Activated naive CD8-positive, alpha-beta T cell treated with anti-CD3 and anti-CD28 coated beads, Interleukin-2, amount 50 U/mL, for 24 hours (primary cell): ENCODE measurements around the gene CTSZ.
"Not testable (repeated sequence)": the region's sequence is repeated elsewhere in the genome, so short reads cannot be mapped to it uniquely, and the experiment has no call there.

ENCODE experiments used
- ATAC-seq: fragments of 150-1000 bp; cut with Tn5 transposase; one replicate; pipeline ENCODE4 v1.10.0; 2021
- DNase-seq: peaks from one replicate; pipeline ENCODE4 v3.0.0; 2021
- H3K27ac Mint-ChIP-seq: one replicate; pipeline ENCODE4 v1.8.0; 2021; ENCODE audit warnings: mild to moderate bottlenecking, mixed read lengths
- H3K27me3 Mint-ChIP-seq: one replicate; pipeline ENCODE4 v1.8.0; 2021; ENCODE audit warnings: mixed read lengths
- H3K36me3 Mint-ChIP-seq: one replicate; pipeline ENCODE4 v1.8.0; 2021; ENCODE audit warnings: low read depth, mixed read lengths
- H3K4me1 Mint-ChIP-seq: one replicate; pipeline ENCODE4 v1.8.0; 2021; ENCODE audit warnings: mixed read lengths
- H3K4me3 Mint-ChIP-seq: one replicate; pipeline ENCODE4 v1.8.0; 2021; ENCODE audit warnings: mild to moderate bottlenecking, moderate library complexity, mixed read lengths
- H3K9me3 Mint-ChIP-seq: one replicate; pipeline ENCODE4 v1.8.0; 2021; ENCODE audit warnings: mixed read lengths

CTSZ gene

DNA sequence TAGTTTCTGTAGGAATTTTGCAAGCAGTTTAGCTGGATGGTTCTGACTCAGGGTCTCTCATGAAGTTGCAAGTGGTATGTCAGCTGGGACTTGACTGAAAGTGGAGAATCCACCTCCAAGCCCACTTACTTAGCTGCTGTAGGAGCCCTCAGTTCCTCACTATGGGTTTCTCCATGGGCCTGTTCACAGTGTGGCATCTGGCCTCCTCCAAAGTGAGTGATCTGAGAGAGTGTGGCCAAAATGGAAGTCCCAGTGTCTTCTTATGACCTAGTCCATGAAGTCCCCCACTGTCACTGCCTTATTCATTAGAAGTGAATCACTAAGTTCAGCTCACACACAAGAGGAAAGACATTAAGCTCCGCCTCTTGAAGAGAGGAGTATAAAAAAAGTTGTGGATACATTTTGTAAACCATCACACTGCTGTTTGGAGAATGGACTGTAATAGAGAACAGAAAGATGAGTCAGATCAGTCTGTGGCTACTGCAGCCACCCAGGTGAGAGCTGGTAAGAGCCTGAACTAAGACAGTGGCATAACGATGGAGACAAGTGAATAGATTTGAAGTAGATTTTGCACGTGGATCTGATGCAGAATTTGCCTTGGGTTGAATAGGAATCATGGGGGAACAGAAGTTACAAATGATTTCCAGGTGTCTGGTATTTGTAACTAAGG is 30.9 kb downstream of the CTSZ start:
- Mint-ChIP-seq H3K27me3 (no peaks in the 10 kb centered on the region), H3K4me1 (peaks cover 2% of the 10 kb centered on the region)
- no peak for DNase-seq

DNA sequence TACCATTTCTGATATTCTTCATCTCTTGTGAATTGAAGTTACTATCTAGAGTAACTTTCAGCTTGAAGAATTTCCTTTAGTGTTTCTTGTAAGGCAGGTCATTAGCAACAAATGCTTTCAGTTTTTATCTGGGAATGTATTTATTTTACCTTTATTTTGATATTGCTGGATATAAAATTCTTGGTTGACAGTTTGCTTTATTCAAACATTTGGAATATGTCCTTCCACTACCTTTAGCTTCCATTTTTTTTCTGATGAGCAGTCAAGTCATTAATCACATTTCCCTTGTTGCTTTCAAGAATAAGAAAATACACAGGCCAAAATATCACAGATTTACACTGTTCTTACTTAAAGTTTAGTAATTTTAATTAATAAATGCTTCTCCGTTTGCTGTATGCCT is 31.7 kb downstream of the CTSZ start:
- H3K27ac Mint-ChIP-seq = no peak overlapping the region

More for the DNA sequence above, 30.9 kb downstream of the CTSZ start:
- Mint-ChIP-seq H3K9me3 (peaks cover 15% of the 10 kb centered on the region), H3K27ac (no peak overlapping the region), H3K4me3 (no peak overlapping the region), H3K36me3 (peaks cover 2% of the 10 kb centered on the region)
- no peak for ATAC-seq

DNA sequence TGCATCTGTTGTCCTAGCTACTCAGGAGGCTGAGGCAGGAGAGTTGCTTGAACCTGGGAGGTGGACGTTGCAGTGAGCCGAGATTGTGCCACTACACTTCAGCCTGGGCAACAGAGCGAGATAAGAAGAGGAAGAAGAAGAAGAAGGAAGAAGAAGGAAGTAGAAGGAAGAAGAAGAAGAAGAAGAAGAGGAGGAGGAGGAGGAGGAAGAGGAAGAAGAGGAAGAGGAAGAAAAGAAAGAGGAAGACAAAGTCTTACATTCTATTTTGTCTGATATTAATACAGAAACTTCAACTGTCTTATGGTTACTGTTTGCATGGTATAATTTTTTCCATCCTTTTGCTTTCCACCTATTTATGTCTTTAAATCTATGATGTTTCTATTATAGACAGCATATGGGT is 33.2 kb downstream of the CTSZ start:
- no peak overlapping the region for H3K4me3 Mint-ChIP-seq
- peaks cover 2% of the 10 kb centered on the region for H3K36me3 Mint-ChIP-seq
- H3K27me3 Mint-ChIP-seq = peaks cover 6% of the 10 kb centered on the region
- H3K4me1 Mint-ChIP-seq = peaks cover 2% of the 10 kb centered on the region
- ATAC-seq = no peak
- no peak overlapping the region for H3K27ac Mint-ChIP-seq
- peaks cover 15% of the 10 kb centered on the region for H3K9me3 Mint-ChIP-seq
- no peak for DNase-seq

More for the DNA sequence above, 31.7 kb downstream of the CTSZ start:
- Mint-ChIP-seq H3K4me3 (no peak overlapping the region), H3K4me1 (peaks cover 2% of the 10 kb centered on the region), H3K9me3 (peaks cover 15% of the 10 kb centered on the region), H3K36me3 (peaks cover 2% of the 10 kb centered on the region), H3K27me3 (no peaks in the 10 kb centered on the region)
- DNase-seq (no peak), ATAC-seq (no peak)

DNA sequence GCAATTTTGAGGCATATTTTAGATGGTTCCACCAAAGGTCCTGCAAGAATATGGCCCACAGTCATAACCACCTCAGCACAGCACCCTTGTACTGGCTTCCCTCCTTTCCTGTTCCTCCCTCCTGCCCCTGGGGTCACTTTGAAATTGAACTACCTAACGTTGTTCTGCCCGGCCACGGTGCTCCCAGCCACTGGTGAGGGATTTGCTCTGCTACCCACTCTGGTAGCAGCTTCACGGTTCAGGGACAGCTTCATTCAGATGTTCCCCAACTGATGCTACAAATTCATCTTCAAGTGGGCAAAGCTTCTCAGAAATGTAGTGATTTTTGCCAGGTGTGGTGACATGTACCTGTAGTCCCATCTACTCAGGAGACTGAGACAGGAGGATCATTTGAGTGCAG is 33.9 kb downstream of the CTSZ start:
- no peak overlapping the region for H3K4me3 Mint-ChIP-seq
- peaks cover 2% of the 10 kb centered on the region for H3K4me1 Mint-ChIP-seq
- no peak overlapping the region for H3K27ac Mint-ChIP-seq
- peaks cover 2% of the 10 kb centered on the region for H3K36me3 Mint-ChIP-seq
- ATAC-seq = no peak
- no peak for DNase-seq
- peaks cover 8% of the 10 kb centered on the region for H3K27me3 Mint-ChIP-seq
- H3K9me3 Mint-ChIP-seq = peaks cover 15% of the 10 kb centered on the region

DNA sequence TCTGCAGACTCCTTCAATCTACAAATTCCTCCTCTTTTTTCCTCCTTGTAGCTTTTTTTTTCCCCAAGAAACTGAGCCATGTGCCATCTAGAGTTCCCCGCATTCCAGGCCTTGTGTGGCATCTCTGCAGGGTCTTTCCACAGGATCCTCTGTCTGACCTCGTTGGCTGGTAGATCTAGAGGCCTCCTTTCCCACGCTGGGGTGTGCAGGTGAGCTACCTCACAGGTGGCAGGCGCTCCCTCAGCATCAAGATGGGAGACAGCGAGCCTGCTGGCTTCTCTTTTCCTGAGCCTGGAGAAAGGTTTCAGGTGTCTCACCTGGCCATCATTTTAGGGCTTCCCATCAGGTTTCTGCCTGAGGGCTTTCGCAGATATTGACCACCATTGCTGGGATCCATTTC is 35.6 kb downstream of the CTSZ start:
- Mint-ChIP-seq H3K4me3 (no peak overlapping the region), H3K4me1 (peaks cover 2% of the 10 kb centered on the region), H3K27me3 (peaks cover 10% of the 10 kb centered on the region), H3K9me3 (peaks cover 11% of the 10 kb centered on the region), H3K27ac (no peak overlapping the region), H3K36me3 (peaks cover 2% of the 10 kb centered on the region)
- no peak for DNase-seq
- no peak for ATAC-seq

DNA sequence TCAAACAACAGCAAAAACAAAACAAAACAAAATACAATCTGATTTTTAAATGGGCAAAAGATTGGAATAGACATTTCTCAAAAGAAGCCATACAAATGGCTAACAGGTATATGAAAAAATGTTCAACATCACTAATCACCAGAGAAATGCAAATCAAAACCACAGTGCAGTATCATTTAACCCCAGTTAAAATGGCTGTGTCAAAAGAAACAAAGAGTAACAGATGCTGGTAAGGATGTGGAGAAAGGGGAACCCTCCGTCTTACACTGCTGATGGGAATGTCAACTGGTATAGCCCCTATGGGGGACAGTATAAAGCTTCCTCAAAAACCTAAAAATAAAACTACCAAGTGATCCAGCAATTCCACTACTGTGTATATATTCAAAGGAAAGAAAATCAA is 36.9 kb downstream of the CTSZ start:
- H3K9me3 Mint-ChIP-seq = peaks cover 2% of the 10 kb centered on the region
- no peak for ATAC-seq
- H3K4me1 Mint-ChIP-seq = peaks cover 2% of the 10 kb centered on the region
- H3K4me3 Mint-ChIP-seq = no peak overlapping the region
- no peak for DNase-seq
- H3K36me3 Mint-ChIP-seq = peaks cover 1% of the 10 kb centered on the region
- H3K27me3 Mint-ChIP-seq = peaks cover 10% of the 10 kb centered on the region
- no peak overlapping the region for H3K27ac Mint-ChIP-seq

DNA sequence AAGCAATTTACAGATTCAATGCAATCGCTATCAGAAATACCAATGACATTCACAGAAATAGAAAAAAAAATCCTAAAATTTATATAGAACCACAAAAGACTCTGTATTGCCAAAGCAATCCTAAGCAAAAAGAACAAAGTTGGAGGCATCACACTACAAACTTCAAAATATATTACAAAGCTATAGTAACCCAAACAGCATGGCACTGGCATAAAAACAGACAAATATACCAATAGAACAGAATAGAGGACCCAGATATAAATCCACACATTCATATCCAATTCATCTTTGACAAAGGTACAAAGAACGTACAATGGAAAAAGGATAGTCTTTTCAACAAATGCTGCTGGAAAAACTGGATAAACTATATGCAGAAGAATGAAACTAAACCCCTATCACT is 37.6 kb downstream of the CTSZ start:
- DNase-seq = no peak
- peaks cover 10% of the 10 kb centered on the region for H3K27me3 Mint-ChIP-seq
- no peak for ATAC-seq
- H3K9me3 Mint-ChIP-seq = no peaks in the 10 kb centered on the region
- H3K27ac Mint-ChIP-seq = no peak overlapping the region
- H3K4me1 Mint-ChIP-seq = peaks cover 2% of the 10 kb centered on the region
- H3K36me3 Mint-ChIP-seq = no peaks in the 10 kb centered on the region
- no peak overlapping the region for H3K4me3 Mint-ChIP-seq

DNA sequence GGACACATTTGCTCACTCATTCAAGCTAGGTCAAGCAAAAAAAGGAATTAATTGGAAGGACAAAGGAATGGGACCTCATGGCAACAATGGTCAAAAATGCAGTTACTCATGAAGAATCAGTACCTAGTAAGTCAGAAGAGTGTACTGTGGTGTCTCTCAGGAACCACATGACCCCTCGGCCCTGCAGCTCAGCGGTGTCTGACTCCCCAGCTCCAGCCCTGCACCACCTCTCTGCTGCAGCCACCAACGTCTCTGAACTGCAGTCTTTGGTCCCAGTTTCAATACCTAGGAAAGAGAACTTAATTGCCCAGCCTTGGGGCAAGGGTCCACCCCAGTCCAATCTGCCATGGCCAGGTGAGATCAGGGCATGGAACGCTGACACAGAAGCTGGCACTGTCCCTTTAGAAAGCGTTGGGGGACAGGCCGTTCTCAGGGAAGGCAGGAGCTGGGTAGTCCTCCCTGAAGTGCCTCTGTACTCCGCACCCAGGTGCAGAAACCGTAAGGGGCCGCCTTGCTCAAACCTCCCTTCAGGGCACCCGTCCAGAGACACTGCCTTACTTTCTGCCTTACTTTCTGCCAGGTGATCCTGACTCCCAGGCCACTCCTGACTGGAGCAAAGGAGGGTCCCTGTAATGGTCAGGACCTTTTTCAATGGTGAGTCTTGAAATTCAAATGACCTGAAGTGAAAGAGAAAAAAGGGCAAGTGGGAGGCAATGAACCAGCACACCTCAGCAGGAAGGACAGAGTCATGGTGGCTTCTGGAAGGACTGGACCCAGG is 39.2 kb downstream of the CTSZ start:
- H3K4me1 Mint-ChIP-seq = no peaks in the 10 kb centered on the region
- no peak for ATAC-seq
- no peak overlapping the region for H3K4me3 Mint-ChIP-seq
- H3K36me3 Mint-ChIP-seq = no peaks in the 10 kb centered on the region
- no peaks in the 10 kb centered on the region for H3K9me3 Mint-ChIP-seq
- H3K27ac Mint-ChIP-seq = no peak overlapping the region
- peaks cover 10% of the 10 kb centered on the region for H3K27me3 Mint-ChIP-seq
- DNase-seq = no peak

DNA sequence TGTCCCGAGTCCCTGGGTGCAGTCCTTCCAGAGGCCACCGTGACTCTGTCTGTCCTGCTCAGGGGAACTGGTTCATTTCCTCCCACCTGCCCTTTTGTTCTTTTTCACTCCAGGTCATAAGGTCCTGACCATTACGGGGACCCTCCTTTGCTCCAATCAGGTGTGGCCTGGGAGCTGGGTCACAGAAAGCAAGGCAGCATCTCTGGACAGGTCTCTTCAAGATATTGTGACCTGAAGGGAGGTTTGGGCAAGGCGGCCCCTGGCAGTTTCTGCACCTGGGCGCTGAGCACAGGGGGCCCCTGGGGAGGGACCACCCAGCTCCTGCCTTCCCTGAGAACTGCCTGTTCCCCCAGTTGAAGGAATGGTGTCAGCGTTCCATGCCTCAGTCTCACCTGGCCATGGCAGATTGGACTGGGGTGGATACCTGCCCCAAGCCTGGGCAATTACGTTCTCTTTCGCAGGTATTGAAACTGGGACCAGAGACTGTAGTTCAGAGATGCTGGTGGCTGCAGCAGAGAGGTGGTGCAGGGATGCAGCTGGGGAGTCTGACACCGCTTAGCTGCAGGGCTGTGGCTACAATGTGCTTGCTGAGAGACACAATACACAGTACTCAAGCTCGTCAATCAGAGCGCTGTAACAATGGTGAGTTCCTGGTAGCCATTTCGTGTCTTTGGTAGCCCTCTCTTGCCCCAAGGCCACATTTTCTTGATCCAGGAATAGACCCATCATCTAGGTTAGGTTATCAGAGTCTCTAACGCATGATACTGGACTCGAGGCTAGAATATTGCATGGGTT is 41.6 kb downstream of the CTSZ start:
- Mint-ChIP-seq H3K9me3 (no peaks in the 10 kb centered on the region), H3K4me1 (no peaks in the 10 kb centered on the region)

DNA sequence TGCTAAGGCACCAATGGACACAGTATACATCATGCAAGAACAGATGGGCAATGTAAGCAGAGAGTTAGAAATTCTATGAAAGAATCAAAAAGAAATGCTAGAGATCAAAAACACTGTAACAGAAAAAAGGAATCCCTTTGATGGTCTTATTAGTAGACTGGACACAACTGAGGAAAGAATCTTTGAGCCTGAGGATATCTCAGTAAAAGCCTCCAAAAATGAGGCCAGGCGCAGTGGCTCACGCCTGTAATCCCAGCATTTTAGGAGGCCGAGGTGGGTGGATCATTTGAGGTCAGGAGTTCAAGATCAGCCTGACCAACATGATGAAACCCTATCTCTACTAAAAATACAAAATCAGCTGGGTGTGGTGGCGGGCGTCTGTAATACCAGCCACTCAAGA is 43.1 kb downstream of the CTSZ start:
- not testable (repeated sequence) for H3K9me3 Mint-ChIP-seq, H3K27ac Mint-ChIP-seq, H3K4me1 Mint-ChIP-seq, DNase-seq, H3K4me3 Mint-ChIP-seq, ATAC-seq, H3K36me3 Mint-ChIP-seq
- peaks cover 12% of the 10 kb centered on the region for H3K27me3 Mint-ChIP-seq

More for the DNA sequence above, 41.6 kb downstream of the CTSZ start:
- DNase-seq = no peak
- Mint-ChIP-seq H3K27ac (no peak overlapping the region), H3K4me3 (no peak overlapping the region), H3K27me3 (peaks cover 10% of the 10 kb centered on the region), H3K36me3 (no peaks in the 10 kb centered on the region)
- no peak for ATAC-seq

DNA sequence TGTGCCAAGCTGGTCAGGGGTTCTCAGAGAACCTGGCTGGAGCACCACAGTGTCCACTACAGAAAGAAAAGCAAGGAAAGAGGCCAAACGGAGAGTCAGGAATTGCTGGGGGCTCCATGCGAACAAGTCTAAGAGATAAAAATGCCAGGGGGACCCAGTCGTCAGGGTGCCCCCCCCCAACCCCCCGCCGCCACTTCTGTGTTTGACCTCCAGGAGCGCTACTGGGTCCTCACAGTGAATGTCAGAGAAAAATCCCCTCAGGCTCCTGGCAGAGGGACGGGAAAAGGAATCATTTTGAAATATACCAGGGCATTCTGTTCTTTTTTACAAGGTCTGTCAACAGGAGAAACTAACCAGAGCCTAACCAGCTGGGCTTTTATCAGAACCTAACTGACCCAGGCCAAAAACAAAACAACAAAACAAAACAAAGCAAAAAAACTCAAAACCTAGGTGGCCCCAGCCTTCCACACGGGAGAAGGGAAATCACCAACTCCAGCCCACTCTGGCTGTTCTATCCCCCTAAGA is 43.9 kb downstream of the CTSZ start:
- no peak for DNase-seq
- Mint-ChIP-seq H3K4me1 (no peaks in the 10 kb centered on the region), H3K9me3 (no peaks in the 10 kb centered on the region), H3K4me3 (no peak overlapping the region), H3K27me3 (peaks cover 12% of the 10 kb centered on the region), H3K27ac (no peak overlapping the region), H3K36me3 (no peaks in the 10 kb centered on the region)
- ATAC-seq = no peak

DNA sequence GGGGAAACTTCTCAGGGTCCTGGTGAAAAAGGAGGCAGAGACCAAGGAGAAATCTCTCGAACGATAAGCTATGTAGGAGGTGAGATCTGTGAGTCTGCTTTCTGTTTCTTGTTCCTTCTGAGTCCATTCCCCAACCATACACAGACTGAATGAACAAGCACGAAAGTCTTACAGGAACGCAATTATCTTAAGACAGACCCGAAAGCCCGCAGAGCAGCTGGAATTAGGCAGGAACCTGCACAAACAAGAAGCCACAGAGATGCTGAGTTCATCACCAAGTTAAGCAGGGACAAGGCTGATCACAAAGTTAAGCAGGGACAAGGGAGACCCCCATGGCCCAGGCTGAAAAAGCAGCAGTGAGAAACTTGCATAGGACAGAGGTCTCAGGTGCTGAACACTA is 47.4 kb downstream of the CTSZ start:
- no peak for ATAC-seq
- Mint-ChIP-seq H3K36me3 (no peaks in the 10 kb centered on the region), H3K27ac (no peak overlapping the region), H3K4me1 (no peaks in the 10 kb centered on the region), H3K27me3 (peaks cover 13% of the 10 kb centered on the region), H3K4me3 (no peak overlapping the region), H3K9me3 (no peaks in the 10 kb centered on the region)
- no peak for DNase-seq

DNA sequence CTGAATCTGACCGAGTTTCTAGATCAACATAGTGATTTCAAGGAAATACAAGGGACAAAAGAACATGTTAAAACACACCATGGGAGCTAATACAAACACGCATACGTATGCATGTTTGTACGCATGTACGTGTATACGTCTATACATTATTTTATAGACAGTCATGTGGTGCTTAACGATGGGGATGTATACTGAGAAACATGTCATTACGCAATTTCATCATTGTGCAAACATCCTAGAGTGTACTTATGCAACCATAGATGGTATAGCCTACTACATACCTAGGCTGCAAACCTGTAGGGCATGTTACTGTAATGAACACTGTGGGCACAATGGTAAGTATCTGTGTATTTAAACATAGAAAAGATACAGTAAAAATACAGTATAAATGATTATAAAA is 51.0 kb downstream of the CTSZ start:
- H3K27ac Mint-ChIP-seq = no peak overlapping the region
- H3K36me3 Mint-ChIP-seq = no peaks in the 10 kb centered on the region
- no peaks in the 10 kb centered on the region for H3K9me3 Mint-ChIP-seq
- H3K4me3 Mint-ChIP-seq = no peak overlapping the region
- no peaks in the 10 kb centered on the region for H3K4me1 Mint-ChIP-seq
- DNase-seq = no peak
- no peak for ATAC-seq
- peaks cover 13% of the 10 kb centered on the region for H3K27me3 Mint-ChIP-seq

DNA sequence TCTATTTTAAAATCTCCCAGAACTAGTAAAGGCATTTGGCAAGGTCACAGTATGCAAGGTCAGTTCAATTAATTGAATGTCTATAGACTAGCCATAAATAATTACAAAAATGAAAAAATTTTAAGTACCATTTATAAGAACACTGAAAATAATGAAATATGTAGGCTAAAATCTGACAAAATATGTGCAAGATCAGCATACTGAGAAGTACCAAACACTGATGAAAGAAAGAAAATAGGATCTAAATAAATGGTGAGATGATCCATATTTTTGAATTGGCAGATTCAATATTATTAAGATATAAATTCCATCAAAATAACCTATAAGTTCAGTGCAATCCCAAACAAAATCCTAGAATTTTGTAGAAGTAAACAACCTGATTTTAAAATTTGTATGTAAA is 54.0 kb downstream of the CTSZ start:
- Mint-ChIP-seq H3K9me3 (no peaks in the 10 kb centered on the region), H3K4me1 (no peaks in the 10 kb centered on the region), H3K27ac (no peak overlapping the region), H3K36me3 (no peaks in the 10 kb centered on the region), H3K4me3 (no peak overlapping the region), H3K27me3 (peaks cover 2% of the 10 kb centered on the region)
- no peak for DNase-seq
- ATAC-seq = no peak
